ENCODE results near the gene SEC61A2. TPM values are rescaled to one million over a fixed set of nuclear protein-coding genes. Genes with fewer than 3 reads are reported as not detected.

Gene SEC61A2
- total and polyA plus RNA-seq, 2 donors (not counting 3 experiments of a cell fraction or from before 2014, with no cell fraction given), result 7.3 to 7.5 TPM

GRCh38 chr10:12200850-12201249 lies 71.4 kb downstream of the SEC61A2 start:
- dilution Hi-C loops (cut with MboI; ENCODE audit: extremely low pct_ligation_motif_present, low sequenced_read_pairs) (no loop called here), intact Hi-C loops (cut with micrococcal nuclease) (no loop called here)
- ChIA-PET POLR2A (no interaction called here), CTCF (interaction anchor here (0.7 to 1.0 kb wide), 2 partner anchors 13 to 19 kb away, joined by 3 to 5 read pairs; no protein-coding TSS in a partner anchor)
- no peaks in the 10 kb centered on the region for H3K9me3 ChIP-seq (replicated peaks; ENCODE audit: control insufficient read depth, insufficient read depth, low read length)
- peaks cover 88% of the 10 kb centered on the region for H3K79me2 ChIP-seq (ENCODE audit: control insufficient read depth, insufficient read depth, low read length)
- no peak overlapping the region for H2AFZ ChIP-seq (ENCODE audit: low read depth, low read length)
- H3K36me3 ChIP-seq (ENCODE audit: control insufficient read depth in 2 of 2, extremely low read depth in 1 of 2, insufficient read depth in 2 of 2, low read length in 2 of 2), result peaks cover 6 to 14% of the 10 kb centered on the region in 2 experiments
- H3K4me3 ChIP-seq (replicated peaks in 1 of 3; ENCODE audit: insufficient read depth in 1 of 3, low read depth in 1 of 3, low read length in 3 of 3), result no peak overlapping the region
- no peaks in the 10 kb centered on the region for H3K27me3 ChIP-seq (ENCODE audit: control insufficient read depth in 2 of 2, insufficient read depth in 2 of 2, low read length in 2 of 2)
- no peaks in the 10 kb centered on the region for H4K20me1 ChIP-seq (replicated peaks; ENCODE audit: control insufficient read depth, extremely low read depth, insufficient read depth, low read length)
- TF ChIP-seq POLR2A (IDR thresholded peaks at IDR 0.05; ENCODE audit: low read depth, low read length), result no peak
- no peak for TF ChIP-seq POLR2AphosphoS5 (IDR thresholded peaks at IDR 0.05; ENCODE audit: insufficient read depth, low read depth, low read length)
- no peak for TF ChIP-seq JUN (IDR thresholded peaks at IDR 0.05; ENCODE audit: borderline replicate concordance, insufficient read depth, insufficient read length, low read depth)
- TF ChIP-seq GATA2 (IDR thresholded peaks at IDR 0.05; ENCODE audit: insufficient read depth, insufficient read length, low read depth, low read length), result no peak
- TF ChIP-seq EZH2 (IDR thresholded peaks at IDR 0.05; ENCODE audit: borderline replicate concordance, low read depth, low read length, severe bottlenecking), result no peak
- no peak for TF ChIP-seq FOS (IDR thresholded peaks at IDR 0.05; ENCODE audit: borderline replicate concordance, insufficient read depth, low read length)
- no peak for TF ChIP-seq MYC (IDR thresholded peaks at IDR 0.05; ENCODE audit: low read depth, low read length)
- TF ChIP-seq CTCF (IDR thresholded peaks at IDR 0.05; ENCODE audit: extremely low read depth in 1 of 2, insufficient read depth in 1 of 2, low read depth in 1 of 2, low read length in 2 of 2), result no peak
- TF ChIP-seq MAX (IDR thresholded peaks at IDR 0.05; ENCODE audit: insufficient read depth, insufficient read length), result no peak
- no TSS peak for BruUV-seq (replicated peaks)
- DNase-seq (ENCODE audit: low read depth, low spot score) (no peak), FAIRE-seq (no peak)
- no peak overlapping the region for H3K4me2 ChIP-seq (ENCODE audit: insufficient read depth, low read length)
- no peak overlapping the region for H3K27ac ChIP-seq (ENCODE audit: insufficient read depth, low read depth, low read length)
- no peak overlapping the region for H3K9ac ChIP-seq (replicated peaks; ENCODE audit: extremely low read depth, insufficient read depth, low read length)
- H3K9me1 ChIP-seq (replicated peaks; ENCODE audit: control insufficient read depth, extremely low read depth, insufficient read depth, low read length), result no peaks in the 10 kb centered on the region
- H3K4me1 ChIP-seq (ENCODE audit: control insufficient read depth, extremely low read depth, insufficient read depth, low read length), result peaks cover 4% of the 10 kb centered on the region

All from endothelial cell of umbilical vein (primary cell).